DOHH2 (cell line): ENCODE data around the gene ABHD14A.

Experiments
- H3F3A ChIP-seq: fragments of 200-600 bp; sonication (generic), shearing (Covaris generic); 2 replicates; pipeline ENCODE4 v1.6.0; 2016; ENCODE audit warnings: antibody characterized with exemption, mild to moderate bottlenecking; ENCODE audit not compliant: control insufficient read depth, insufficient read depth
- H3K27ac ChIP-seq: fragments of 200-600 bp; sonication (generic); 2 replicates; pipeline ENCODE4 v1.5.1; 2014; ENCODE audit warnings: low read depth, mild to moderate bottlenecking, low read length, moderate library complexity
- H3K27me3 ChIP-seq: fragments of 200-600 bp; sonication (generic); 2 replicates; pipeline ENCODE4 v1.6.1; 2014; ENCODE audit warnings: mild to moderate bottlenecking, low read length, mixed read lengths; ENCODE audit not compliant: control insufficient read depth
- H3K36me3 ChIP-seq: fragments of 200-600 bp; sonication (generic); 2 replicates; pipeline ENCODE4 v1.6.1; 2014; ENCODE audit warnings: mild to moderate bottlenecking, low read length, moderate library complexity, mixed read lengths; ENCODE audit not compliant: control insufficient read depth
- H3K4me1 ChIP-seq: fragments of 200-600 bp; sonication (generic); 2 replicates; pipeline ENCODE4 v1.6.1; 2014; ENCODE audit warnings: mild to moderate bottlenecking, low read length, mixed read lengths; ENCODE audit not compliant: control insufficient read depth
- H3K4me2 ChIP-seq: fragments of 200-600 bp; sonication (generic); 2 replicates; pipeline ENCODE4 v1.6.0; 2014; ENCODE audit warnings: mild to moderate bottlenecking, low read length, moderate library complexity
- H3K4me3 ChIP-seq: fragments of 200-600 bp; sonication (generic); 2 replicates; pipeline ENCODE4 v1.5.1; 2014; ENCODE audit warnings: mild to moderate bottlenecking, low read length, mixed read lengths
- H3K79me2 ChIP-seq: fragments of 200-600 bp; sonication (generic); 2 replicates; pipeline ENCODE4 v1.6.1; 2014; ENCODE audit warnings: mild to moderate bottlenecking, low read length, mixed read lengths; ENCODE audit not compliant: control insufficient read depth
- H3K9me2 ChIP-seq: fragments of 200-600 bp; sonication (generic); replicated peaks from 2 replicates; pipeline ENCODE4 v1.6.1; 2014; ENCODE audit warnings: mild to moderate bottlenecking, low read length, mixed read lengths; ENCODE audit not compliant: control insufficient read depth
- H3K9me3 ChIP-seq: fragments of 200-600 bp; sonication (generic); 2 replicates; pipeline ENCODE4 v1.6.1; 2014; ENCODE audit warnings: antibody characterized with exemption, low read length, mixed read lengths; ENCODE audit not compliant: control insufficient read depth, insufficient read depth
- H4K20me1 ChIP-seq: fragments of 200-600 bp; sonication (generic); 2 replicates; pipeline ENCODE4 v1.6.0; 2014; ENCODE audit warnings: low read depth, mild to moderate bottlenecking, antibody characterized with exemption, low read length, moderate library complexity; ENCODE audit not compliant: control insufficient read depth, insufficient read depth
- CTCF ChIP-seq: fragments of 200-600 bp; sonication (generic); IDR thresholded peaks from one replicate; pipeline ENCODE4 v1.5.1; 2014; ENCODE audit warnings: antibody characterized with exemption, mild to moderate bottlenecking, low read depth, low read length; ENCODE audit not compliant: poor library complexity, severe bottlenecking
- EZH2phosphoT487 ChIP-seq: fragments of 200-600 bp; sonication (generic); IDR thresholded peaks from 2 replicates; pipeline ENCODE4 v1.6.1; 2017; ENCODE audit warnings: borderline replicate concordance, mild to moderate bottlenecking, antibody characterized with exemption, low read length, moderate library complexity, mixed read lengths

ABHD14A gene

DNA sequence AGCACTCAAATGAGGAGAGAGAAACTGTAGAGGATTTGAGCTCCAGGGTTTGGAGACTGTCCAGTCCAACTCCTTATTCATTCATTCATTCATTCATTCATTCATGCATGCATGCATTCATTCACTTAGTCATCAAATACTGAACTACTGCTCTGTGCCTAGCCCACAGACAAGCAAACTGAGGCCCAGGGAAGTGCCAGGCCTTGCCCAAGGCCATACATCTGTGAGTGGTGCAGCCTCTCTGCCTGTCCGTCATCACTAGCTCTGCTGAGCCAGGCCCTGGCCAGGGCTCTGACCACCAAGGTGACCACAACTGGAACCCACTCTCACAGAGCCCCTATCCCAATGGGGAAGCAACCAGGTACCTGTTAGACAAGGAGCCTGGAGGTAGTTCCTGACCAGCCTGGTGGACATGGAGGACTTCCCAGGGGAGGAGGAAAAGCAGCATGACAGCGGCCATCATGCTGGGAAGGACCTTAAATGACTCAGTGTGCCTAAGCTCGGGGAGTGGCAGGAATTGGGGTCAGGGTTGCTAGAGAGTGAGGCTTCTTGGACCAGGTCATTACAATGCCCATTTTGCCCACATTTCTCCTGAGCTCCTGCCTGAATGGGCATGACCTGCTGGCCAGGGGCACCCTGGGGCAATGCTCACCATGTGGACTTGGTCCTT is 48.4 kb downstream of the ABHD14A start:
- no peak for TF ChIP-seq EZH2phosphoT487
- TF ChIP-seq CTCF = no peak
- Histone ChIP-seq H3K4me3 (0 out of 2 replicates have a peak overlapping the region, but pooled peaks have one; percentile 8), H4K20me1 (no peaks in the 10 kb centered on the region), H3K27ac (no peak overlapping the region), H3K4me2 (peak overlapping the region; percentile 37), H3K9me3 (no peaks in the 10 kb centered on the region), H3K36me3 (no peaks in the 10 kb centered on the region), H3K27me3 (no peaks in the 10 kb centered on the region), H3K79me2 (no peaks in the 10 kb centered on the region), H3K9me2 (no peaks in the 10 kb centered on the region), H3F3A (no peaks in the 10 kb centered on the region), H3K4me1 (peaks cover 21% of the 10 kb centered on the region)

DNA sequence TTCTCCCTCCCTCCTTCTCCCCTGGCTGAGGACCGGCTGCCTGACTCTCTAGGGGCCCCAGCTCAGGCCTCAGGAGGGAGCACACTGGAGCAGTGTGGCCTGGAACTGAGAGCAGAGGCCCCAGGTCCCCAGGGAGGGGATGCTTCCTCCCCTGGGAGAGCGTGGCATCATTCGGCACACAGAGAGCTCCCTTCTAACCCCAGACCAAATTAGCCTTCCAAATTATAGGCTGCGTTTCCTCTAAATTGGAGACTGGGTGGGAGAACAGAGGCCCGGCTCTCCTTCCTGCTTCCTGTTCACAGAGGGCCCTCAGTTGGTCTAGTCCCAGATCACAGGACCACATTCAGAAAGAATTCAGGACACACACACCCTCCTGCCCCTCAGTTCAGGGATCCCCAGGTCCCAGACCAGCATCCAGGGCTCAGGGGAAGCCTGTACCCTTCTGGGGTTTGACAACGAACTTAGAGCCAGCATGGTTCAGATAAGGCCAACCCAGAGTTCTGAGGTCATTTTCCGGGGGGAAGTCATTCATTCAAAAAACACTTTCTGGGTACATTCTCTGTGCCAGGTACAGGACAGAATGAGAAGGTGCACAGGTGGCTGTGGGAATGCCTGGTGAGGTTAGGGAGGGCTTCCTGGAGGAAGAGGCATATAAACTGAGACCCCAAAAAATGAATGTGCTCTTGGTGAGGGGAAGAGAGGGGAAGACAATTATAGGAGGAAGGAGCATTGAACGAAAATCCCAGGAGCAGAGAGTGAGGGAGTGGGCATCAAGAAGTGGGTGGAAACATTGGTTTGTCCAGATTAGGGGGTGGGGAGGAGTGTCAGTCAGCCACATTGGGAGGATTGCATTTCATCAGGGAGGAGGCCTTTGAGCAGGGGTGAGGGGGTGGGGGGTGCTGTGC is 49.2 kb downstream of the ABHD14A start:
- Histone ChIP-seq H3K9me3 (no peaks in the 10 kb centered on the region), H3K4me2 (peak overlapping the region; percentile 37), H3K9me2 (no peaks in the 10 kb centered on the region), H3K27ac (no peak overlapping the region), H3K36me3 (no peaks in the 10 kb centered on the region), H3K27me3 (no peaks in the 10 kb centered on the region), H3K4me3 (0 out of 2 replicates have a peak overlapping the region, but pooled peaks have one; percentile 8), H4K20me1 (no peaks in the 10 kb centered on the region), H3F3A (no peaks in the 10 kb centered on the region), H3K4me1 (peaks cover 21% of the 10 kb centered on the region), H3K79me2 (no peaks in the 10 kb centered on the region)
- no peak for TF ChIP-seq EZH2phosphoT487
- no peak for TF ChIP-seq CTCF

- H3K9me3 ChIP-seq = no peaks in the 10 kb centered on the region
- H3K4me2 ChIP-seq = no peak overlapping the region
- H3K4me1 ChIP-seq = peaks cover 21% of the 10 kb centered on the region
- H3K27ac ChIP-seq = no peak overlapping the region
- H3K79me2 ChIP-seq = no peaks in the 10 kb centered on the region
- no peaks in the 10 kb centered on the region for H3K36me3 ChIP-seq
- no peaks in the 10 kb centered on the region for H3K9me2 ChIP-seq
- no peaks in the 10 kb centered on the region for H3F3A ChIP-seq
- no peaks in the 10 kb centered on the region for H3K27me3 ChIP-seq
- TF ChIP-seq EZH2phosphoT487 (no peak), CTCF (no peak)
- H3K4me3 ChIP-seq = no peak overlapping the region
- H4K20me1 ChIP-seq = no peaks in the 10 kb centered on the region
Observed at GRCh38 chr3:52024765-52025452, 50.0 kb downstream of the ABHD14A start.
